ENCODE data around the gene RASAL1. TPM values are rescaled to one million over a fixed set of nuclear protein-coding genes. Genes with fewer than 3 reads are reported as not detected.
"Not testable (repeated sequence)": the region's sequence is repeated elsewhere in the genome, so short reads cannot be mapped to it uniquely, and the experiment has no call there.

Gene RASAL1
- total RNA-seq, 4 donors from 2014 or later, result 1.7 TPM; not detected in 3

DNA sequence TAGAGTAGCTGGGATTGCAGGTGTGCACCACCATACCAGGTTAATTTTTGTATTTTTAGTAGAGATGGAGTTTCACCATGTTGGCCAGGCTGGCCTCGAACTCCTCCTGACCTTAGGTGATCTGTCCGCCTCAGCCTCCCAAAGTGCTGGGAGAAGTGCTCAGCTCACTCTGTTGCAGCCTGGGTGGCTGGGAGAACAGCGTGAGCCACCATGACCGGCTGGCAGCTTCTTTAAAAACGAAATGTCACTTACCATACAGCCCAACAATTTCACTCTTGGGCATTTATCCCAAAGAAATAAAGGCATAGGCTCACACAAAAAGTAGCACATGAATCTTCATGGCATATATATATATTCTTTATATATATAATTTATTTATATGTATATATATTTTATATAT is 9.2 kb upstream of the RASAL1 start:
- peaks cover 20% of the 10 kb centered on the region for H3K27me3 ChIP-seq
- no peak overlapping the region for H3K4me3 ChIP-seq
- 25 to 80% methylated on average over 1 to 2 of the region's 5 CpGs for WGBS, 2 donors (ENCODE audit: low coverage in 1 of 2)
- TF ChIP-seq, protein P1, sequence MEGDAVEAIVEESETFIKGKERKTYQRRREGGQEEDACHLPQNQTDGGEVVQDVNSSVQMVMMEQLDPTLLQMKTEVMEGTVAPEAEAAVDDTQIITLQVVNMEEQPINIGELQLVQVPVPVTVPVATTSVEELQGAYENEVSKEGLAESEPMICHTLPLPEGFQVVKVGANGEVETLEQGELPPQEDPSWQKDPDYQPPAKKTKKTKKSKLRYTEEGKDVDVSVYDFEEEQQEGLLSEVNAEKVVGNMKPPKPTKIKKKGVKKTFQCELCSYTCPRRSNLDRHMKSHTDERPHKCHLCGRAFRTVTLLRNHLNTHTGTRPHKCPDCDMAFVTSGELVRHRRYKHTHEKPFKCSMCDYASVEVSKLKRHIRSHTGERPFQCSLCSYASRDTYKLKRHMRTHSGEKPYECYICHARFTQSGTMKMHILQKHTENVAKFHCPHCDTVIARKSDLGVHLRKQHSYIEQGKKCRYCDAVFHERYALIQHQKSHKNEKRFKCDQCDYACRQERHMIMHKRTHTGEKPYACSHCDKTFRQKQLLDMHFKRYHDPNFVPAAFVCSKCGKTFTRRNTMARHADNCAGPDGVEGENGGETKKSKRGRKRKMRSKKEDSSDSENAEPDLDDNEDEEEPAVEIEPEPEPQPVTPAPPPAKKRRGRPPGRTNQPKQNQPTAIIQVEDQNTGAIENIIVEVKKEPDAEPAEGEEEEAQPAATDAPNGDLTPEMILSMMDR (IDR thresholded peaks at IDR 0.05), result no peak
- TF ChIP-seq EP300 (IDR thresholded peaks at IDR 0.05) (no peak), POLR2AphosphoS5 (IDR thresholded peaks at IDR 0.05) (no peak), POLR2A (IDR thresholded peaks at IDR 0.05) (no peak)
- no peak overlapping the region for H3K27ac ChIP-seq
- H3K36me3 ChIP-seq, result no peaks in the 10 kb centered on the region
- peaks cover 0 to 10% (median 0%) of the 10 kb centered on the region in 3 donors for H3K9me3 ChIP-seq
- no peak for ATAC-seq
- peaks cover 0 to 8% (median 4%) of the 10 kb centered on the region in 3 donors for H3K4me1 ChIP-seq

DNA sequence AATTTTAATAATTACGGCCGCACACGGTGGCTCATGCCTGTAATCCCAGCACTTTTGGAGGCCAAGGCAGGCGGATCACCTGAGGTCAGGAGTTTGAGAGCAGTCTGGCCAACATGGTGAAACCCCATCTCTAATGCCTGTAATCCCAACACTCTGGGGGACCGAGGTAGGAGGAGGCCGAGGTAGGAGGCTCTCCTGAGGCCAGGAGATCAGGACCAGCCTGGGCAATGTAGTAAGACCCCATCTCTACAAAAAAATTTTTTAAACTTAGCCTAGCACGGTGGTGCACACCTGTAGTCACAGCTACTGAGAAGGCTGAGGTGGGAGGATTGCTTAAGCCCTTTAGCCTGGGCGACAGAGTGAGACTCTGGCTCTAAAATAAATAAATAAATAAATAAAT is 8.4 kb upstream of the RASAL1 start:
- Histone ChIP-seq H3K27me3 (peaks cover 20% of the 10 kb centered on the region), H3K27ac (no peak overlapping the region), H3K36me3 (no peaks in the 10 kb centered on the region), H3K4me1 (no peaks in the 10 kb centered on the region), H3K9me3 (peaks cover 0 to 10% (median 0%) of the 10 kb centered on the region in 3 donors), H3K4me3 (no peak overlapping the region)
- no peak for ATAC-seq
- TF ChIP-seq POLR2A (IDR thresholded peaks at IDR 0.05) (no peak), EP300 (IDR thresholded peaks at IDR 0.05) (no peak), POLR2AphosphoS5 (IDR thresholded peaks at IDR 0.05) (no peak)
- TF ChIP-seq, protein P1 (IDR thresholded peaks at IDR 0.05), result no peak
- 80 to 84% methylated on average over 1 to 2 of the region's 8 CpGs for WGBS, 2 donors (ENCODE audit: low coverage in 1 of 2)

DNA sequence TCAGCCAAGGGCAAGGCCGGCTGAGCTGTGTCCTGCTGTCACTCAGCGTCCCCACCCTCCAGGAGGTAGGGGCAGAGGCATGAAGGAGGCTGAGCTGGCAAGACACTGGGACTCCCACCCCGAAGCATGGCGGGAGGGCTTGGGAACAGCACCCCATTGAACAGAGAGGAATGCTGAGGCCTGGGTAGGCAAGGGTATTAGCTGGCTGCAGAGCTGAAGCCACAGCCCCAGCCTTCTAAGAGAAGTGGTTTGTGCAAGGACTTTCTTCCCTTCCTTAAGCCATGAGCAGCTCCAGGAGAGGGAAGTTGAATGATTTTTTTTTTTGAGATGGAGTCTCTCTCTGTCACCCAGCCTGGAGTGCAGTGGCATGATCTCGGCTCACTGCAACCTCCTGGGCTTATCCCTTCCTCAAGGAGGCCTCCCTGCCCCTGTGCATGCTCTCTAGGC is 7.3 kb upstream of the RASAL1 start:
- Histone ChIP-seq H3K9me3 (peaks cover 0 to 10% (median 0%) of the 10 kb centered on the region in 3 donors), H3K4me3 (no peak overlapping the region), H3K27me3 (peaks cover 24% of the 10 kb centered on the region), H3K27ac (no peak overlapping the region), H3K4me1 (no peaks in the 10 kb centered on the region), H3K36me3 (no peaks in the 10 kb centered on the region)
- TF ChIP-seq, protein P1 (IDR thresholded peaks at IDR 0.05), result no peak
- no peak for TF ChIP-seq POLR2AphosphoS5 (IDR thresholded peaks at IDR 0.05)
- TF ChIP-seq POLR2A (IDR thresholded peaks at IDR 0.05), result no peak
- TF ChIP-seq EP300 (IDR thresholded peaks at IDR 0.05), result no peak
- WGBS, 2 donors (ENCODE audit: low coverage in 1 of 2), result 100% methylated on average over 2 of the region's 5 CpGs; no CpG with 5 or more reads in 1 of the 2 donors
- peak; percentile 22 for ATAC-seq

DNA sequence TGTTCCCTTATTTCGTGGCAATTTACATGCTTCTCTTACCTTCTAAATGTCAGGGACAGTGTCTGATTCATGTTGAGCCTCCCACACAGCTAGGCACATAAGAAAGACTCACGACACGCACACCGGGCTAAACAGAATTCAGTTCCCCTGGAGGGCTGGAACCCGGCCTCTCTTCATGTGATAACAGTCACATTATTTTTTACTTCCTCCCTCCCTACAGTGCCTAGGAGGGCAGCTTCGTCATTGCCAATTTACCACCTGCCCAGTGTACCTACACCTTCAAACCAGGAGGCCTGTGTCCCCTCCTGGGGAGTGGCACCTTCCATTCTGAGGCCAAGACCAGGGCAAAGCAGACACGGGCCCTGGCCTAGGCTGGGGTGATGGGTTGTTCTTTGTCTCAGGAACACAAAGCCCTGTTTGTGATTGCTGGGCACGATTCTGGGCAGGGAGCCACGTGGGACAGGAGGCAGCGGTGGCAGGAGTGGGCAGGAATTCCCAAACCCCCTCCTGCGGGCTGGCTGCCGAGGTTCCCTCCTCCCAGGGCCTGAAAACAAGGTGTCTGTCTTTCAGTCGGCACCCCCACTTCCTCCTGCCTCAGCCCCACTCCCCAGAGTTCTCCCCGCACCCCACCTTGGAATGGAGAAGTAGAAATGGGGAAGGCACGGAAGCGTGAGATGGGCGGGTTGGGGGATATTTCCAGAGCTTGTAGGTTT is 6.8 kb upstream of the RASAL1 start:
- 33 to 68% methylated on average over 1 to 5 of the region's 17 CpGs for WGBS, 2 donors (ENCODE audit: low coverage in 1 of 2)
- H3K27ac ChIP-seq, result peak overlapping the region in 1 of 4 donors; percentile 24

DNA sequence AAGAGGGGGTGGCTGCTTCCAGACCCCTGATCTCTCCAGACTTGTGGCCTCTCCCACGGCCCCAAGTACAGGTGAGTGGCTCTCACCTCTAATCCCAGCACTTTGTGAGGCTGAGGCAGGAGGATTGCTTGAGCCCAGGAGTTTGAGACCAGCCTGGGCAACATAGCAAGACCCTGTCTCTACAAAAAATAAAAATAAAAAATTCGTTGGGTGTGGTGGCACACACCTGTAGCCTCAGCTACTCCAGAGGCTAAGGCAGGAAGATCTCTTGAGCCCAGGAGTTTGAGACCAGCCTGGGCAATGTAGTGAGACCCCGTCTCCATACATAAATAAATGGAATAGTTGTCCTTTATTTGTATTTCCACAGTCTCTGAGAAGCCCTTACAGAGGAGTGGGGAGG is 6.2 kb upstream of the RASAL1 start:
- 67 to 86% methylated on average over 1 of the region's 3 CpGs for WGBS, 2 donors (ENCODE audit: low coverage in 1 of 2)
- H3K4me3 ChIP-seq, H3K9me3 ChIP-seq, H3K27ac ChIP-seq, H3K4me1 ChIP-seq, ATAC-seq, H3K36me3 ChIP-seq: not testable (repeated sequence)
- H3K27me3 ChIP-seq, result peaks cover 36% of the 10 kb centered on the region

More for the DNA sequence above, 6.8 kb upstream of the RASAL1 start:
- ATAC-seq, result peak; percentile 53
- H3K27me3 ChIP-seq, result peaks cover 29% of the 10 kb centered on the region
- peaks cover 0 to 10% (median 0%) of the 10 kb centered on the region in 3 donors for H3K9me3 ChIP-seq
- H3K4me1 ChIP-seq, result no peaks in the 10 kb centered on the region
- H3K36me3 ChIP-seq, result no peaks in the 10 kb centered on the region
- TF ChIP-seq EP300 (IDR thresholded peaks at IDR 0.05) (no peak), POLR2AphosphoS5 (IDR thresholded peaks at IDR 0.05) (no peak), POLR2A (IDR thresholded peaks at IDR 0.05) (no peak)
- TF ChIP-seq, protein P1 (IDR thresholded peaks at IDR 0.05), result no peak
- H3K4me3 ChIP-seq, result no peak overlapping the region
